ENCODE data around the gene GRIK2.

The GRIK2 gene

GRCh38 chr6:101728956-101729355, 335.4 kb downstream of the GRIK2 start:
- TF ChIP-seq CTCF (IDR thresholded peaks at IDR 0.05; ENCODE audit: low read depth, low read length) = no peak
- H3K4me3 ChIP-seq (ENCODE audit: low read depth, low read length) = no peak overlapping the region

- no peak for TF ChIP-seq CTCF (IDR thresholded peaks at IDR 0.05; ENCODE audit: low read depth, low read length)
- H3K4me3 ChIP-seq (ENCODE audit: low read depth, low read length) = peak overlapping the region; percentile 13; the same call in 1 of the 2 replicates
Measured at GRCh38 chr6:101730954-101731353, 337.4 kb downstream of the GRIK2 start.

DNA sequence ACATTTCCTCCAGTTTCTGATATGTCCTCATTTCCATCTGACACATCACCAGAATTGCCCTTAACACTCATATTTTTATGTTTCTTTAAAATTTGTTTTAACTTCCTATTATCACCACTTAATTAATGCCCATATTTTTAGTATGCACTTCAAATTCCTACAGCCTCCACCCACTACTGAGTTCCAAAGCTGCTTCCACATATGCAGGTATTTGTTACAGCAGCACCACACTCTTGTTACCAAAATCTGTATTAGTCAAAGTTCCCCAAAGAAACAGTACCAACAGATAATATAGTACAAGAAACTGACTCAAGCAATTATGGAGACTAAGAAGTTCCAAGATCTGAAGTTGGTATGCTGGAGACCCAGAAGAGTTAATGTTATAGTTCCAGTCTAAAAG, 340.4 kb downstream of the GRIK2 start:
- TF ChIP-seq CTCF (IDR thresholded peaks at IDR 0.05; ENCODE audit: low read depth, low read length) = no peak
- no peak overlapping the region for H3K4me3 ChIP-seq (ENCODE audit: low read depth, low read length)

DNA sequence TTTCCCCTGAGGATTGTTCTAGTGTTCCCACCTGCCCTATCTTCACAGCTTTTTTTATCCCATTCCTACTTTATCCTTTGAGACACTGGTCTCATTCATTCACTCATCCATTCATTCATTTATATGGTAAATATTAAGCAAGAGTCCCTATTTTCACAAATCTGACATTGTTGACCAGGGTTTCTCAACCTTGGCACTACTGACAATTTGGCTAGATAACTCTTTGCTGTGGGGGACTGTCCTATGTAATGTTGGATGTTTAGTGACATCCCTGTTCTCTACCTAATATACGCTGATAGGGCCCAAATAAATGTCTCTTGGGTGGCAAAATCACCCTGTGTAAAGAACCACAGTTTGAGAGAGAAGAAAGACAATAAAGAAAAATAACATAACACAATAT, 345.0 kb downstream of the GRIK2 start:
- no peak overlapping the region for H3K4me3 ChIP-seq (ENCODE audit: low read depth, low read length)
- no peak for TF ChIP-seq CTCF (IDR thresholded peaks at IDR 0.05; ENCODE audit: low read depth, low read length)

- no peak overlapping the region for H3K4me3 ChIP-seq (ENCODE audit: low read depth, low read length)
- no peak for TF ChIP-seq CTCF (IDR thresholded peaks at IDR 0.05; ENCODE audit: low read depth, low read length)
Measured at GRCh38 chr6:101740631-101741030, 347.1 kb downstream of the GRIK2 start.

GRCh38 chr6:101741474-101742171, 348.1 kb downstream of the GRIK2 start:
- no peak overlapping the region for H3K4me3 ChIP-seq (ENCODE audit: low read depth, low read length)
- no peak for TF ChIP-seq CTCF (IDR thresholded peaks at IDR 0.05; ENCODE audit: low read depth, low read length)

DNA sequence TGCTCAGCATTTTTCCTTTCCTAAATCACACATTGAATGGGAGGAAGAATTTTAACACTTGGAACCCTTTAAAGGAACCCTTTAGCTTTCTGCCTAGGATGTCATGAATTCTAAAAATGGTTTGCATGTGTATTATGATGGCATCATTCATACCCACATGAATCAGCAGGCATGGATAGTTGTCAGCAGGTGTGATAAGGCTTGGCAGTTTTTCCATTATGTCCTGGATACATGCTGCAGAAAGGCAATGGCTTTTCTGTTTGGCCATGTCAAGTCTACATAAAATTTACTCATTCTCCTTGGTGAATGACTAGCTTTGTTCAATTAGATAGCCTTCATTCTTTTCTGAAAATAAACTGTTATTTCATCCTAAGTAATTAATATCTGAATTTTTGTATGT, 353.7 kb downstream of the GRIK2 start:
- no peak for TF ChIP-seq CTCF (IDR thresholded peaks at IDR 0.05; ENCODE audit: low read depth, low read length)

More for the DNA sequence above, 353.7 kb downstream of the GRIK2 start:
- no peak overlapping the region for H3K4me3 ChIP-seq (ENCODE audit: low read depth, low read length)

Data from WI38 (cell line).